ENCODE data around the gene DAB1.

GRCh38 chr1:56948403-56949023, 475.3 kb downstream of the DAB1 start:
- TF ChIP-seq POLR2A (IDR thresholded peaks at IDR 0.05) (no peak), CTCF (IDR thresholded peaks at IDR 0.05) (no peak)

Data from right lobe of liver (tissue), 4 donors.